T-helper 9 cell (primary cell): Measurements from ENCODE around the gene PRDM16.

Experiments used
- DNase-seq: peaks from one replicate; pipeline ENCODE4 v3.0.0-alpha.2; 2020

The PRDM16 gene

DNA sequence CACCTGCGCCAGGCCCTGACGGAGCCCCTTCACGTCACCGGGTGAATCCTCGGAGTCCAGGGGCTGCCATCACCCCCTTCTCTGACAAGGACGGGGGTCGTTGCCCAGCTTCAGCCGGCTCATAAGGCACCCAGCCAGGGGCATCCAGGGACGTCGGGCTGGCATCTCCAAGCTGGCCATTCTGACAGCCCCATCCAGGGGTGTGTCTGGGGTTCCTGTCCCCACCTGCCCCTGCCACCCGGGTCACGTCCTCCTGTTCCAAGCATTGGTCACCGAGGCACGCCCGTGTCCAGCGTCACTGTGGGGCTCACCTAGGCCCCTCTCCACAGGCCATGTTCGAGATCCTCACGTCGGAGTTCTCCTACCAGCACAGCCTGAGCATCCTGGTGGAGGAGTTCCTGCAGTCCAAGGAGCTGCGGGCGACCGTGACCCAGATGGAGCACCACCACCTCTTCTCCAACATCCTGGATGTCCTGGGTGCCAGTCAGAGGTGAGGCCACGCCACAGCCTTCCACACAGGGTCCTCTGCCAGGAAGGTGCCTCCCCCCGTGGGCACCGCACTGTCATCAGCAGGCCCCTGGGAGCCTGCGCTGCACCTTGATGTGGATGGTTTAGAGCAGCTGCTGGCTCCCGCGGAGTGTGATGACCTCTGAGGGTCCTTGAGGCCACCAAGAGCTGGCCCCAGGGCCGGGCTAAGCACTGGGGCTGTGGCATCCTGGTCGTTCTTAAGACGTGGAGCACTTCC, 400.3 kb downstream of the PRDM16 start:
- DNase-seq, result no peak

DNA sequence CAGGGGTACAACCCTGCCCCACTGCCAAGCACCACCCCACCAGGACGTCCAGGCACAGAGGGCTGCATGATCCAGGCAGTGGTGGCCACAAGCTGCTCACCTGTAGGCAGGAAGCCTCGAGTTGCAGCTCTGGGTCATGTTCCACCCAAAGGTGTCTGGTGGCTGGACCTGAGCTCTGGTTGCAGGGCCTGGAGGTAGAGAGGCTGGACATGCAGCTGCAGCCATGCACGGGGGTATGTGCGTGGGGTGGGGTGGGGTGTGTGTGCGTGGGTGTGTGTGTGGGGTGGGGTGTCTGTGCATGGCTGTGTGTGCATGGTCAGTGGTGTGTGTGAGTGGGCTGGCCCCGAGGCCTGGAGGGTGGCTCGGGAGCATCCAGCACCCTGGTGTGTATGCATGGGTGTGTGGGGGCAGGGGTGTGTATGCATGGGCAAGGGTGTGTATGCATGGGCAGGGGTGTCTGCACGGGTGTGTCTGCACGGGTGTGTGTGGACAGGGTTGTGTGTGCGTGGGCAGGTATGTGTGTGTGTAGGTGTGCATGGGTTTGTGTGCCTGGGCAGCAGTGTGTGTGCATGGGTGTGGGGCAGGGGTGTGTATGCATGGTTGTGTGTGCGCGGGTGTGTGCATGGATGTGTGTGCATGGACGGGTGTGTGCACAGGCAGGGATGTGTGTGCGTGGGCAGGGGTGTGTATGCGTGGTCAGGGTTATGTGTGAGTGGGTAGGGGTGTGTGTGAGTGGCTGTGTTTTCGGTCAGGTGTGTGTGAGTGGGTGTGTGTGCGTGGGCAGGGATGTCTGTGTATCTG, 401.0 kb downstream of the PRDM16 start:
- DNase-seq, result no peak

DNA sequence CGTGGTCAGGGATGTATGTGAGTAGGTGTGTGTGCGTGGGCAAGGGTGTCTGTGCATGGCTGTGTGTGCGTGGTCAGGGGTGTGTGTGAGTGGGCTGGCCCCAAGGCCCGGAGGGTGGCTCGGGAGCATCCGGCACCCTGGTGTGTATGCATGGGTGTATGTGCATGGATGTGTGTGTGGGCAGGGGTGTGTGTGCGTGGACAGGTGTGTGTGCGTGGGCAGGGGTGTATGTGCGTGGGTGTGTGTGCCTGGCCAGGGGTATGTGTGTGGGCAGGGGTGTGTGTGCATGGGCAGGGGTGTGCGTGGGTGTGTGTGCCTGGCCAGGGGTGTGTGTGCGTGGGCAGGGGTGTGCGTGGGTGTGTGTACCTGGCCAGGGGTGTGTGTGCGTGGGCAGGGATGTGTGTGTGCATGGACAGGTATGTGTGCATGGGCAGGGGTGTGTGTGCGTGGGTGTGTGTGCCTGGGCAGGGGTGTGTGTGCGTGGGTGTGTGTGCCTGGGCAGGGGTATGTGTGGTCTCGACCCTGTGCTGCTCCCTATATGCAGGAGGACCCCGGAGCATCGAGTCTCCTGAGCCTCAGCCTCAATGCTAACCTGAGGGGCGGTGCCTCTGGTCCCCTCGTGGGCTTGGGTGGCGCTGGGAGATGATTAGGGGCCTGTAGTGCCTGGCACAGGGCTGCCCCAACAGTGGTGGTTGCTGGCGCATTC, 401.8 kb downstream of the PRDM16 start:
- no peak for DNase-seq

DNA sequence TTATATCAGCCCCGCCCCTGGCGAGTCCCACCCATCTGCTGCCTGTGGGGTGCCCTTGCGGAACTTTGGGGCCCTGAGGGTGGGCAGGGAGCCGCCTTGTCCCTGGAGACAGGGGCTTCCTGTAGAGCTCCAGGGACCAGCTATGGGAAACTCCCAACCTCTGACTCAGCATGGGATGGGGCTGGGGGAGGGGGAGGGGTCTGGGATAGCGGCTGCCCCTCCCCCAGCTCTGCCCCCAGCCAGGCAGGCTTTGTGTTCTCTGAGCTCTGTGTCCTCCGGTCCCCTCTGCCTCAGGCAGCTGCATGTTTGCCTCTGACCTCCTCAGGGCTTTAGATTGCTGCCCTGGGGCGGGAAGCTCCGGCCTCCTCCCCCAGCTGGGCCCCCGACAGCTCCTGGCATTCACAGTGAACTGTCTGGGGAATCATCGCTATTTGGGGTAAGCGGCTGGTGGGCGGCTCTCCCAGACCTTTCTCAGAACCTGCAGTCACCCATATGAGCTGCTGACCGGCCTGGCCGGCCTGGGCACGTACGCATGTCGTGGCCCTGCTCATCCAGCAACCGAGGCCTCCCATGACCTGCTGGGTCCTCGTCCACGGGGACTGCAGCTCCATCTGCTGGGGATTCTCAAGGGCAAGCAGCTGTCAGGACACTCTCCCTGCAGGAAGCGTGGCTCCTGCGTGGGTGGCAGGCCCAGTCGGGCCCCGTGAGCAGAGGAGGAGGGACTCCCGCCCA, 402.5 kb downstream of the PRDM16 start:
- no peak for DNase-seq

GRCh38 chr1:3472088-3472850, 403.3 kb downstream of the PRDM16 start:
- DNase-seq, result no peak

DNA sequence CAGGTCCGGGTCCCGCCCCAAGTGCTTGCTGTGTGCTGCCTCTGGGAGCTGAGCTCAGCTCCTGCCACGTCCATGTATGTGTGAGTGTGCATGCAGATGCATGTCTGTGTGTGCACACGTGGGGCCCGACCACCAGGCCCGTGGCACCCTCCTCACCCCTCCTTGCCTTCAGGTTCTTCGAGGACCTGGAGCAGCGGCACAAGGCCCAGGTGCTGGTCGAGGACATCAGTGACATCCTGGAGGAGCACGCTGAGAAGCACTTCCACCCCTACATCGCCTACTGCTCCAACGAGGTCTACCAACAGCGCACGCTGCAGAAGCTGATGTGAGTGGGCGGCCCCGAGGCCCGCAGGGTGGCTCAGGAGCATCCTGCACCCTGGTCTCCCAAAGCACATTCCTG, 403.9 kb downstream of the PRDM16 start:
- DNase-seq, result no peak

- DNase-seq, result no peak
Measured at GRCh38 chr1:3473381-3473844, 404.4 kb downstream of the PRDM16 start.

- DNase-seq, result no peak
Measured at GRCh38 chr1:3474016-3474415, 405.0 kb downstream of the PRDM16 start.

DNA sequence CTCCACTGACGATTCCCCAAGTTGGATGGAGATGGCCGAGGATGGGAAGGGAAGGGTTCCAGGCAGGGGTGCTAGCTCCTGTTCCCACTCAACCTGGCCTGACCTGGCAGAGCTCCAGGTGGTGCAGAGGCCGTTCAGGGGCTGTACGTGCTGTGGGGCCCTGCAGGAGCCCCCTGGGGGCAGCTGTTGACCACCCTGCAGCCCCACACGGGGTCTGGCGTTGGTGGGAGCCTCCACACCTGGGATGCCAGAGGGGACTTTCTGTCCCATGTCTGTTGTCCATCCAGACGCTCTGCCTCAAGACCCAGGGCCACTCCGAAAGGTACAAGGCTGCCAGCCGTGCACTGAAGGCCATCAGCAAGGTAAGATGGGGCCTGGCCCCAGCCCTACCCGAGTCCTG, 405.4 kb downstream of the PRDM16 start:
- DNase-seq, result no peak

GRCh38 chr1:3475839-3476573, 407.0 kb downstream of the PRDM16 start:
- DNase-seq, result no peak

- no peak for DNase-seq
Measured at GRCh38 chr1:3476666-3477065, 407.7 kb downstream of the PRDM16 start.

DNA sequence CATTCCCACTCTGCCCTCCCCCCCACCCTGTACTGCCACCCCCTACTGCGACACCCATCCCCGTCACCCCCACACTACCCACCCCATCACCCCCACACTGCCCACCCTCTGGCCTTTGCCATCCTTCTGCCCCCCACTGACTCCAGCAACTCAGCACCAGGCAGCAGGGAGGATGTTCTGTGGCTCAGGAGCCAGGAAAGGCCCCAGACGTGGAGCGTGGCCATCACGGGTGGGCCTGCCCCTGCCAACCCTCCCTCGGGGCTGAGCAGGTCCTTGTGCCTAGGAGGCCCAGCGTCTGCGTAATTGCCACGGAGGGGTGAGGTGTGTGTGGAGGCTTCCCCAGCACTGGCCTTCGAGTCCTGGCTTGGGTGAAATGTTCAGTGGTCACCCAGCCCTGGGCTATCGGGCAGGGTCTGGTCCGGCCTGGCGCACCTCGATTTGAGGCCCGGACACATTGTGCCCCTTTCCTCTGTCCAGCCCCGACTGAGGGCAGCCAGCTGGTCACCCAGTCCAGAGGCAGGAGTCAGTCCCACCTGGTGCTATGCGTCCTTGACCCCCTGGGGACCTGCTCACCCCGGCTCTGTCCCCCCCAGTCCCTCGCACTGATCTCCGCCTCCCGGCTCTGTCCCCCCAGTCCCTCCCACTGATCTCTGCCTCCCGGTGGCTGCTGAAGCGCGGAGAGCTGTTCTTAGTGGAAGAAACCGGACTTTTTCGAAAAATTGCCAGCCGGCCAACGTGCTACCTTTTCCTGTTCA, 408.4 kb downstream of the PRDM16 start:
- DNase-seq, result no peak

- DNase-seq, result no peak
Measured at GRCh38 chr1:3478187-3478586, 409.2 kb downstream of the PRDM16 start.

GRCh38 chr1:3479511-3480368, 410.7 kb downstream of the PRDM16 start:
- DNase-seq, result no peak

DNA sequence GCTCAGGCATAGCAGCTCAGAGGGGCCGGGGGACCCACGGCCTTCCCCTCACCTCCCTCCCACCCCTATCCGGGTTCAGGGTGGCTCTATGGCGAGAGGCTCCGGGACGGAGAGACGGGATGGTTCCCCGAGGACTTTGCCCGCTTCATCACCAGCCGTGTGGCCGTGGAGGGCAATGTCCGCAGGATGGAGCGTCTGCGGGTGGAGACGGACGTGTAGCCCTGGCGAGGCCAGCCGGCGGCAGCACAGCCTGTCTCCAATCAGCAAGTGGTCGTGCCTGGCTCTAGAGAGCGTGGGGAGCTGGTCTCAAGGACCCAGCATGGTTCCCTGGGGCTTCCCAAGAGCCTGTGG, 411.3 kb downstream of the PRDM16 start:
- no peak for DNase-seq

DNA sequence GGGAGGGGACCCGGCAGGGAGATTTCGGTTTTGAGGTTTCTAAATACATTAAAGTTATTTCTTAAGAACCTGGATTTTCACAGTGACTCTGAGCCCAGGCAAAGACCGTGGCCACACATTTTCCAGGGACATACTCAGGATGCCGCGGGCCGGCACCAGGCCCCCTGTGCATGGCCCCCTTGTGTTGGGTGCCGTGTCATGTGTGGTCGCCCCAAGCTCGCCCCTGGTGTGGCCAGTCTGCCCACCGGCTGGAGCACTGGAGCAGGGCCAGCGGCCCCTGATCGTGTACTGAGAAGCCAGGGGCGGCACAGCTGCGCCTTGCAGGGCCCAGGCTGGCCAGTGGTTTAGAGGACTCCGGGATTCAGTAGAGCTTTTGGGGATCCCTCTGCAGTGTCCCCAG, 412.0 kb downstream of the PRDM16 start:
- no peak for DNase-seq

- DNase-seq, result no peak
Measured at GRCh38 chr1:3481836-3482375, 412.9 kb downstream of the PRDM16 start.

- DNase-seq, result no peak
Measured at GRCh38 chr1:3482378-3482849, 413.4 kb downstream of the PRDM16 start.

GRCh38 chr1:3483380-3483779, 414.4 kb downstream of the PRDM16 start:
- no peak for DNase-seq
